ENCODE data around the gene TCEA2. TPM values are rescaled to one million over a fixed set of nuclear protein-coding genes. Genes with fewer than 3 reads are reported as not detected.
A peak's percentile ranks its signal among the peaks of the same experiment; 100 is the strongest.

Gene TCEA2
- total RNA-seq, 2 experiments from 2014 or later = 36.4 to 71.2 TPM

GRCh38 chr20:64053841-64054661 is 8.9 kb upstream of the TCEA2 start:
- peak; percentile 72 for TF ChIP-seq CTCF (conservative IDR thresholded peaks at IDR 0.05; ENCODE audit: low read length)
- no peak for TF ChIP-seq EZH2phosphoT487 (IDR thresholded peaks at IDR 0.05; ENCODE audit: borderline replicate concordance, low read depth, low read length)
- H3K27ac ChIP-seq (ENCODE audit: low read depth, low read length, poor library complexity, severe bottlenecking) = no peak overlapping the region
- H3K36me3 ChIP-seq (ENCODE audit: insufficient read depth, low read length) = no peaks in the 10 kb centered on the region
- DNase-seq (ENCODE audit: low spot score) = peak; percentile 69
- H4K20me1 ChIP-seq (ENCODE audit: insufficient read depth, low read length) = no peaks in the 10 kb centered on the region
- no peaks in the 10 kb centered on the region for H3K79me2 ChIP-seq (ENCODE audit: insufficient read depth, low read depth, low read length)
- H3K4me2 ChIP-seq (ENCODE audit: low read length) = no peak overlapping the region
- H2AFZ ChIP-seq (ENCODE audit: low read length) = no peak overlapping the region
- peaks cover 14% of the 10 kb centered on the region for H3K4me1 ChIP-seq (ENCODE audit: insufficient read depth, low read length, poor library complexity, severe bottlenecking)
- POLR2A ChIA-PET = interaction anchor here (0.7 kb wide), 1 partner anchor 22 kb away, joined by 3 read pairs; no protein-coding TSS in a partner anchor
- no TSS peak for BruUV-seq (replicated peaks)
- no peaks in the 10 kb centered on the region for H3K9me2 ChIP-seq (ENCODE audit: insufficient read depth, low read length)
- intact Hi-C loops (cut with micrococcal nuclease; ENCODE audit: unreplicated experiment) = loop anchor here (1.0 kb wide), 2 partner anchors 29 to 66 kb away; no protein-coding TSS in a partner anchor
- H3K4me3 ChIP-seq (ENCODE audit: low read depth, low read length, poor library complexity, severe bottlenecking) = no peak overlapping the region
- H3K9me3 ChIP-seq (ENCODE audit: low read length) = no peaks in the 10 kb centered on the region
- CTCF ChIA-PET (ENCODE audit: unreplicated experiment) = interaction anchor here (0.8 kb wide), 1 partner anchor 65 kb away, joined by 3 read pairs; no protein-coding TSS in a partner anchor

GRCh38 chr20:64055396-64055892 is 7.6 kb upstream of the TCEA2 start:
- no peak for DNase-seq (ENCODE audit: low spot score)
- Histone ChIP-seq H3K9me3 (ENCODE audit: low read length) (no peaks in the 10 kb centered on the region), H4K20me1 (ENCODE audit: insufficient read depth, low read length) (no peaks in the 10 kb centered on the region), H3K4me2 (ENCODE audit: low read length) (no peak overlapping the region), H3K27ac (ENCODE audit: low read depth, low read length, poor library complexity, severe bottlenecking) (no peak overlapping the region), H3K9me2 (ENCODE audit: insufficient read depth, low read length) (no peaks in the 10 kb centered on the region), H3K4me1 (ENCODE audit: insufficient read depth, low read length, poor library complexity, severe bottlenecking) (peaks cover 14% of the 10 kb centered on the region), H3K4me3 (ENCODE audit: low read depth, low read length, poor library complexity, severe bottlenecking) (no peak overlapping the region), H2AFZ (ENCODE audit: low read length) (no peak overlapping the region), H3K36me3 (ENCODE audit: insufficient read depth, low read length) (no peaks in the 10 kb centered on the region), H3K79me2 (ENCODE audit: insufficient read depth, low read depth, low read length) (no peaks in the 10 kb centered on the region)
- intact Hi-C loops (cut with micrococcal nuclease; ENCODE audit: unreplicated experiment) = no loop called here
- CTCF ChIA-PET (ENCODE audit: unreplicated experiment) = no interaction called here
- POLR2A ChIA-PET = no interaction called here
- no TSS peak for BruUV-seq (replicated peaks)
- no peak for TF ChIP-seq CTCF (conservative IDR thresholded peaks at IDR 0.05; ENCODE audit: low read length)
- TF ChIP-seq EZH2phosphoT487 (IDR thresholded peaks at IDR 0.05; ENCODE audit: borderline replicate concordance, low read depth, low read length) = no peak
